Spleen (tissue), 11 donors: ENCODE results near the gene SNED1. TPM values are rescaled to one million over a fixed set of nuclear protein-coding genes. Genes with fewer than 3 reads are reported as not detected.

Source experiments
- DNase-seq: peaks from one replicate; pipeline ENCODE4 v3.0.0-alpha.2; 2020
- H3K27ac ChIP-seq, 8 donors: fragments of 200-600 bp; sonication (generic) in 7 of 8; 1 replicate in 4 of 8; 2 replicates in 4 of 8; pipeline versions ENCODE4 v1.5.0 to v1.8.0; 2016 to 2021; ENCODE audit warnings: inconsistent platforms in 4 of 8, mild to moderate bottlenecking in 4 of 8, moderate library complexity in 1 of 8
- H3K27me3 ChIP-seq, 7 donors: fragments of 200-600 bp; sonication (generic) in 6 of 7; replicated peaks in 1 of 7; 1 replicate in 4 of 7; 2 replicates in 3 of 7; pipeline versions ENCODE4 v1.5.0 to v1.8.0; 2016 to 2021; ENCODE audit warnings: inconsistent platforms in 3 of 7, mild to moderate bottlenecking in 1 of 7
- H3K36me3 ChIP-seq, 6 donors: fragments of 200-600 bp; sonication (generic) in 5 of 6; 1 replicate in 4 of 6; 2 replicates in 2 of 6; pipeline versions ENCODE4 v1.5.0 to v1.8.0; 2016 to 2021; ENCODE audit warnings: inconsistent platforms in 2 of 6
- H3K4me1 ChIP-seq, 6 donors: fragments of 200-600 bp; sonication (generic) in 5 of 6; 1 replicate in 3 of 6; 2 replicates in 3 of 6; pipeline versions ENCODE4 v1.5.0 to v1.8.0; 2016 to 2021; ENCODE audit warnings: inconsistent platforms in 3 of 6
- H3K4me3 ChIP-seq, 8 donors: fragments of 200-600 bp; sonication (generic) in 7 of 8; 1 replicate in 4 of 8; 2 replicates in 4 of 8; pipeline versions ENCODE4 v1.5.0 to v1.8.0; 2016 to 2021; ENCODE audit warnings: inconsistent platforms in 4 of 8, mild to moderate bottlenecking in 4 of 8, moderate library complexity in 2 of 8
- H3K9me3 ChIP-seq, 8 donors: fragments of 200-600 bp; sonication (generic) in 7 of 8; 1 replicate in 4 of 8; 2 replicates in 4 of 8; pipeline versions ENCODE4 v1.5.0 to v1.8.0; 2016 to 2021; ENCODE audit warnings: inconsistent platforms in 4 of 8
- POLR2A ChIP-seq, 3 donors: fragments of 450-650 bp; IDR thresholded peaks; one replicate each; pipeline ENCODE4 v1.5.1; 2017; ENCODE audit warnings: antibody characterized with exemption in 3 of 3, mild to moderate bottlenecking in 1 of 3
- POLR2AphosphoS5 ChIP-seq, 3 donors: sonication (generic); formaldehyde crosslinking; IDR thresholded peaks; one replicate each; pipeline ENCODE4 v1.5.1; 2017; ENCODE audit warnings: antibody characterized with exemption in 3 of 3
- WGBS, 5 donors: extraction: QIAGEN DNeasy Blood & Tissue Kit in 3 of 5; methylation state at CpG; one replicate each; pipeline versions ENCODE4 v1.1.5 to v1.1.7; 2013 to 2018; 5-methylcytosine and 5-hydroxymethylcytosine counted together
- intact Hi-C: fragments of 100-400 bp; cut with DNase I; formaldehyde crosslinking; loops from one replicate; pipeline ENCODE4 v1.15.0; 2023; ENCODE audit warnings: low total_unique reads
- polyA plus RNA-seq, 3 donors: library from polyadenylated mRNA; stranded (reverse); fragments of 200-250 nt; gene quantifications; one replicate each; pipeline ENCODE4 v1.2.1, GENCODE V29; 2013
- total RNA-seq, 7 donors: library from RNA; depleted of rRNA in 3 of 7; stranded (reverse); fragments of >200 nt in 3 of 7; fragmentation: NEBNext Ultra II Directional in 4 of 7; extraction: Animal tissue kit (Norgen Biotek cat#: 25700) in 4 of 7; gene quantifications; one replicate each; pipeline versions ENCODE4 v1.1.0 to v1.2.1, GENCODE V29; 2016 to 2021
- TF ChIP-seq, protein P1 (sequence below), 11 experiments: fragments of 200-600 bp in 7 of 11; fragments of 450-650 bp in 4 of 11; sonication (generic) in 4 of 11; IDR thresholded peaks in 8 of 11; conservative IDR thresholded peaks in 3 of 11; 1 replicate in 7 of 11; 2 replicates in 4 of 11; pipeline versions ENCODE4 v1.4.0 to v1.8.0; 2016 to 2021; ENCODE audit warnings: antibody characterized with exemption in 11 of 11, inconsistent platforms in 4 of 11, mild to moderate bottlenecking in 1 of 11
- donor health status: healthy with polysubstance abuse.
- donor health status: DM: no; HTN: no; CAD: no; lungs with moderate emphysema.
- donor health status: DM: no; HTN: no; CAD: no.
- donor health status: Bipolar disorder and iron deficiency.
- donor health status: healthy.
- donor health status: DM: no; HTN: no; CAD: no.
- donor health status: DM: yes; HTN: yes; CAD: no.

Gene SNED1
- total and polyA plus RNA-seq, 10 donors, result 2.6 to 85.3 (median 45.5) TPM

DNA sequence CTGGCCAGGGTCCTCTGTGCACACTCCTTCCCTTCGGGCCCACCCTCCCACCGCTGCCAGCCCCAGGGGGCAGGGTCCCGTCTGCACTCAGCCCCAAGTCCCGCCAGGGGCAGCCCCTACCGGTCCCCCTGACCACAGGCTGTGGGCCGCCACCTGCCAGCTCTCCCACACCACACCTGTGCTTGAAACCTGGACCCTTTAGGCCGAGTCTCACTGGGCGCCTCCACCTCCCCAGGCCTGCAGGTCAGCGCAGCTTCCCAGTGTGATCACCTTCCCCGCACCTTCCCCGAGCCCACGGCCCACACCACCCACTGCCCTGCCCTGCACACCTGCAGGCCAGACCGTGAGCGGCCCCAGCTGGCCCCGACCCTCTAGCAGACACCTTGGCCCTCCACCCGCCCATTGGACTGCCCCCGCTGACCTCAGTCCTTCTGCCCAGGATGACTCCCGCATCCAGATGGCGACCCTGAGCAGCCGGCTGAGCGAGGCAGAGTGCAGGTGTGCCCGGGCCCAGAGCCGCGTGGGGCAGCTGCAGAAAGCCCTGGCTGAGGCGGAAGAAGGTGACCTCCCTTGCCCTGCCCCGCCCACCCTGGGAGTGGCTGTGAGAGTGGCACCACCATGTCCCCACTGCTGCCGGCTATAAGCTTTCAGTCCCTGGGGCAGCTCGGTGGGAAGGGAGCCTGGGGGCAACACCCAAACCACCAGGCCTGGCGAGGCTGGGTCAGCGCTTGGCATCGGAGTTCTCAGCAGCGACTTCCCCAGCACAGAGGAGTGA is 31.3 kb upstream of the SNED1 start:
- Histone ChIP-seq H3K9me3 (no peaks in the 10 kb centered on the region), H3K4me3 (peak overlapping the region in 1 of 8 donors; percentile 34), H3K36me3 (no peaks in the 10 kb centered on the region), H3K27me3 (no peaks in the 10 kb centered on the region), H3K27ac (peak overlapping the region in 5 of 8 donors; percentile 77 to 97 (median 89)), H3K4me1 (peaks cover 14 to 59% (median 32%) of the 10 kb centered on the region in 6 donors)
- TF ChIP-seq POLR2A (IDR thresholded peaks at IDR 0.05) (no peak), POLR2AphosphoS5 (IDR thresholded peaks at IDR 0.05) (peak in 2 of 3 donors; percentile 24 to 38)
- TF ChIP-seq, protein P1, sequence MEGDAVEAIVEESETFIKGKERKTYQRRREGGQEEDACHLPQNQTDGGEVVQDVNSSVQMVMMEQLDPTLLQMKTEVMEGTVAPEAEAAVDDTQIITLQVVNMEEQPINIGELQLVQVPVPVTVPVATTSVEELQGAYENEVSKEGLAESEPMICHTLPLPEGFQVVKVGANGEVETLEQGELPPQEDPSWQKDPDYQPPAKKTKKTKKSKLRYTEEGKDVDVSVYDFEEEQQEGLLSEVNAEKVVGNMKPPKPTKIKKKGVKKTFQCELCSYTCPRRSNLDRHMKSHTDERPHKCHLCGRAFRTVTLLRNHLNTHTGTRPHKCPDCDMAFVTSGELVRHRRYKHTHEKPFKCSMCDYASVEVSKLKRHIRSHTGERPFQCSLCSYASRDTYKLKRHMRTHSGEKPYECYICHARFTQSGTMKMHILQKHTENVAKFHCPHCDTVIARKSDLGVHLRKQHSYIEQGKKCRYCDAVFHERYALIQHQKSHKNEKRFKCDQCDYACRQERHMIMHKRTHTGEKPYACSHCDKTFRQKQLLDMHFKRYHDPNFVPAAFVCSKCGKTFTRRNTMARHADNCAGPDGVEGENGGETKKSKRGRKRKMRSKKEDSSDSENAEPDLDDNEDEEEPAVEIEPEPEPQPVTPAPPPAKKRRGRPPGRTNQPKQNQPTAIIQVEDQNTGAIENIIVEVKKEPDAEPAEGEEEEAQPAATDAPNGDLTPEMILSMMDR (IDR thresholded peaks at IDR 0.05 in 8 of 11, conservative IDR thresholded peaks at IDR 0.05 in 3 of 11), result no peak
- intact Hi-C loops, result no loop called here
- DNase-seq, result peak; percentile 71
- WGBS, 5 donors, result 81 to 86% (median 84%) methylated on average over 14 to 32 of the region's 32 CpGs

DNA sequence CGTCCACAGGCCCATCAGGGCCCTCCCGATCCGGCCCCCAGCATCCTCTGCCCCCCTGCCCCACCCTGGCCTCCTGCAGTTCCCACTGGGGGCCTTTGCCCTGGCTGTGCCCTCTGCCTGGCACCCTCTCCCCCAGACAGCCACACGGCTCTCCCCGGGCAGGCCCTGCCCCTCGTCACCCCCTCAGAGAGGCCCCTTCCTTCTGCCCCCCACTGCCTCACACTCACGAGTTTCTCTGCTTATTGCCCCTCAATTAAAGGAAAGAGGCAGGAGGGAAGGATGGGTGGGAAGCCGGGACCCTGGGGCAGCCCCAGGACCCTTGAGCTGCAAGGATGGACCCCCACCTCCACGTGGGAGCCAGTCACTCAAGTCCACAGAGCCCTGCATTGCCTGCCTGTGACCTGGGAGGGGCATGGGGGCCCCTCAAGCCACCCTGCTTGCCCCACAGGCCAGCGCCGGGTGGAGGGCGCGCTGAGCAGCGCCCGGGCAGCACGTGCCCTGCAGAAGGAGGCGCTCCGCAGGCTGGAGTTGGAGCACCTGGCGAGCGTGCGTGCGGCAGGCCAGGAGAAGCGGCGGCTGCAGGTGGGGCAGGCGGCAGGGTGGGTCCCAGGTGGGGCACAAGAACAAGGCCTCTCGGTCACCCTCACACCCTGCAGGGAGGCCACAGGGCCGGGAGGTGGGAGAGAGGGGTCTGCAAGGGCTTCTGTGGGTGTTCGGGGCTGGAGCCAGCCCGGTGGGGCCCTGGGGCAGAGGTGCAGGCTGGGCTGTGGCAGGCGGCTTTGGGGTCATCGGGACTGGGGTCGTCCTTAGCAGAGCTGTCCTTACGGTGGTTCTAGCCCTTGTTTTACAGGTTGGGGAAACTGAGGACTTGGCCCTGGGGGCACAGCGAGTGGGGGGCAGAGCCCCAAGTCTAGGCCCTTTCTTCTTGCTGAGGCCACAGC is 30.5 kb upstream of the SNED1 start:
- H3K9me3 ChIP-seq, result no peaks in the 10 kb centered on the region
- intact Hi-C loops, result no loop called here
- peaks cover 0 to 4% (median 0%) of the 10 kb centered on the region in 7 donors for H3K27me3 ChIP-seq
- no peaks in the 10 kb centered on the region for H3K36me3 ChIP-seq
- TF ChIP-seq POLR2AphosphoS5 (IDR thresholded peaks at IDR 0.05) (no peak), POLR2A (IDR thresholded peaks at IDR 0.05) (no peak)
- TF ChIP-seq, protein P1 (IDR thresholded peaks at IDR 0.05 in 8 of 11, conservative IDR thresholded peaks at IDR 0.05 in 3 of 11), result no peak
- peaks cover 14 to 50% (median 30%) of the 10 kb centered on the region in 6 donors for H3K4me1 ChIP-seq
- 89 to 93% (median 90%) methylated on average over 30 to 34 of the region's 34 CpGs for WGBS, 5 donors
- no peak overlapping the region for H3K4me3 ChIP-seq
- peak overlapping the region in 1 of 8 donors; percentile 90 for H3K27ac ChIP-seq
- peak; percentile 73 for DNase-seq

DNA sequence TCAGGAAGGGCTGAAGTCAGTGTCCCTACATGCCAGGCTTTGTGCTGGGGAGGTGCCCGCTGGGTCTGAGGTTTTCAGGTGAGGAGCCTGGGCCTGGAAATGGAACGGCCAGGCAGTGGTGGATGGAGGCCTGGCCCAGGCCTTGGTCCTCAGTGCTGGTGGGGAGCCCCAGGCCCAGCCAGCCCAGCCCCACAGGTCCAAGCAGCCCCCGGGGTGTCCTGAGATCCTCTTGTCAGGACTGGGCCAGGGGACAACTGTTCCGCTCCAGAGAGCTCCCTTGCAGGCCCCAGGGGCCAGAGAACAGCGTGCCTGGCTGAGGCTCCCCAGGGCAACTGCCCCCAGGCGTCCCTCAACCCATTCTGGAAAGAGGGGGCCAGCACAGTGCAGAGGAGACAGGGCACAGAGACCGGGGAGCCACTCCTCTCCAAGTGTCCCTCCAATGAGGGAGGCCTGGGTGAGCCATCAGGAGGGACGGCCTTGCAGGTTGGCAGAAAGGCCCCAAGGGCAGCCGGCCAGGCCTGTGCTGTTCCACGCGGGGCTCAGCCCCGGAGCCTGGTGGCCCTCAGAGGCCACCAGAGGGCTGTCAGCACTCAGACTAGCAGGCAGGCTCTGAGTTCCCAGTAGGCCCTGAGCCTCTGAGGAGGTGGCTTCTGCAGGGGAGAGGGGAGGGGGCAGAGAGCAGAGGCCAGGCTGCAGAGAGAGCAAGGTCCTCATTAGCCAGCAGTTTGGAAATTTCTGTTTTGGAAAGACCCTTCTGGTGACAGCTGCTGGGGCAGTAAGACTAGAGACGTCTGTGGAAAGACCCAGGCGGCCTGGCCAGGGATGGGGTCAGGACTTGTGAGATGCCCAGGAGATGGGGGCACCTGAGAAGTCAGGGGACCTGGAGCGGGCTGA is 29.4 kb upstream of the SNED1 start:
- DNase-seq, result peak; percentile 74
- H3K4me3 ChIP-seq, result no peak overlapping the region
- peaks cover 0 to 9% (median 0%) of the 10 kb centered on the region in 7 donors for H3K27me3 ChIP-seq
- no peaks in the 10 kb centered on the region for H3K9me3 ChIP-seq
- H3K27ac ChIP-seq, result peak overlapping the region in 2 of 8 donors; percentile 8 to 40
- no peaks in the 10 kb centered on the region for H3K36me3 ChIP-seq
- 77 to 83% (median 81%) methylated on average over 7 to 15 of the region's 15 CpGs for WGBS, 5 donors
- intact Hi-C loops, result no loop called here
- peaks cover 9 to 40% (median 22%) of the 10 kb centered on the region in 6 donors for H3K4me1 ChIP-seq
- TF ChIP-seq POLR2A (IDR thresholded peaks at IDR 0.05) (no peak), POLR2AphosphoS5 (IDR thresholded peaks at IDR 0.05) (no peak)
- TF ChIP-seq, protein P1 (IDR thresholded peaks at IDR 0.05 in 8 of 11, conservative IDR thresholded peaks at IDR 0.05 in 3 of 11), result peak in 1 of 11 experiments; percentile 10
